GM21367 (cell line): ENCODE measurements around the gene FCMR.
"Not testable (repeated sequence)": the region's sequence is repeated elsewhere in the genome, so short reads cannot be mapped to it uniquely, and the experiment has no call there.

Source experiments
- ATAC-seq: cut with Tn5 transposase; IDR thresholded peaks from one replicate; pipeline ENCODE4 v1.9.1; 2021; ENCODE audit not compliant: unreplicated experiment

The FCMR gene

GRCh38 chr1:206924592-206925105 is 2.9 kb upstream of the FCMR start:
- peak; percentile 24 for ATAC-seq

- ATAC-seq, result not testable (repeated sequence)
These were observed 2.3 kb upstream of the FCMR start for GRCh38 chr1:206923961-206924557.

- peak; percentile 36 for ATAC-seq
These were observed 1.5 kb upstream of the FCMR start for GRCh38 chr1:206923009-206923960.

- ATAC-seq, result no peak
These were observed 783 bp upstream of the FCMR start for GRCh38 chr1:206922524-206922923.

GRCh38 chr1:206918076-206918475 is 3.7 kb downstream of the FCMR start:
- ATAC-seq, result no peak

GRCh38 chr1:206916000-206916709 is 5.6 kb downstream of the FCMR start:
- no peak for ATAC-seq

- ATAC-seq, result no peak
These were observed 6.6 kb downstream of the FCMR start for GRCh38 chr1:206915030-206915735.

GRCh38 chr1:206913766-206914537 is 7.8 kb downstream of the FCMR start:
- no peak for ATAC-seq

GRCh38 chr1:206912445-206913095 is 9.2 kb downstream of the FCMR start:
- no peak for ATAC-seq

- no peak for ATAC-seq
These were observed 10.6 kb downstream of the FCMR start for GRCh38 chr1:206911064-206911663.

GRCh38 chr1:206909883-206910318 is 11.8 kb downstream of the FCMR start:
- ATAC-seq, result no peak

- ATAC-seq, result no peak
These were observed 12.4 kb downstream of the FCMR start for GRCh38 chr1:206909161-206909882.

- no peak for ATAC-seq
These were observed 13.7 kb downstream of the FCMR start for GRCh38 chr1:206908038-206908437.

- ATAC-seq, result no peak
These were observed 14.3 kb downstream of the FCMR start for GRCh38 chr1:206907304-206907991.

- ATAC-seq, result no peak
These were observed 16.2 kb downstream of the FCMR start for GRCh38 chr1:206905295-206906164.

GRCh38 chr1:206904423-206905142 is 17.2 kb downstream of the FCMR start:
- ATAC-seq, result no peak
